Stimulated activated CD4-positive, alpha-beta T cell treated with anti-CD3 and anti-CD28 coated beads, Interleukin-12 subunit alpha, Interleukin-12 subunit beta, amount 100 ng/mL, for 24 hours (primary cell): ENCODE results near the gene ESPNL.
A peak's percentile ranks its signal among the peaks of the same experiment; 100 is the strongest.

Source experiments
- DNase-seq, 2 experiments: peaks; one replicate each; pipeline ENCODE4 v3.0.0-alpha.2; 2020; ENCODE audit warnings: low read depth in 2 of 2

The ESPNL gene

DNA sequence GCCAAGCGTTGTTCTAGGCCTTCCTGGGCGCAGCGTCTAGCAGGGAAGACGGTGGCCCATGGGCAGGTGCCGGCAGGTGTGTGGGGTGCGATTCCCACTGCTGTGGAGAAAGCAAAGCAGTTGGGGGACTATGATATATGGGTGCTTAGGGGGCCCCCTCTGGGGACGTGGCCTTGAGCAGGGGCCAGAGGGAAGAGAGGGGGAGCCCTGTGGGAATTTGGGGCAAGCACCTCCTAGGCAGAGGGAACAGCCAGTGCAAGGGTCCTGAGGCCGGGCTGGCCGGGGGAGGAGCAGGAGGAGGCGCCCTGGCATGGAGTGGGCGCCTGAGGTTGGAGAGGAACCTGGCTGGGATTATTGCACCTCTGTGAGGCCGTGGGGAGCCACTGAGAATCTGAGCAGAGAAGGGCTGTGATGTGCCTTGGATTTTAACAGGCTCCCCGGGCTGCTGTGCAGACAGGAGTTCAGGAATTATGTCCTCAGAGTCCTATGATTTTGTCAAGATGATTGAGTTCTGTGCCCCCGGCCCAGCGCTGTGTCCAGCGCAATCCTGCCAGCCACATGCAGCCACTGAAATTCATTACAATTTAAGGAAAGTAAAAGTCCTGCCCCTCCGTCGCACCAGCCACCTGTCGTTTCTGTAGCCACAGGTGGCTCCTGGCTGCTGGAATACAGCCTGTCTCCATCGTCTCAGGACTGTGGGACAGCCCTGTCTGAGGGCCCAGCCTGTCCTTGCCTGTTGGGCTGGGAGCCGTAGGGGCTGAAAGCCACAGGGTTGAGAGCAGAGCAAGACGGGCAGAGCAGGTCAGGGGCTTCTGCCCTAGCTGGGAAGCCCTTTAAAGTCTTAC is 29.2 kb downstream of the ESPNL start:
- DNase-seq, result no peak

DNA sequence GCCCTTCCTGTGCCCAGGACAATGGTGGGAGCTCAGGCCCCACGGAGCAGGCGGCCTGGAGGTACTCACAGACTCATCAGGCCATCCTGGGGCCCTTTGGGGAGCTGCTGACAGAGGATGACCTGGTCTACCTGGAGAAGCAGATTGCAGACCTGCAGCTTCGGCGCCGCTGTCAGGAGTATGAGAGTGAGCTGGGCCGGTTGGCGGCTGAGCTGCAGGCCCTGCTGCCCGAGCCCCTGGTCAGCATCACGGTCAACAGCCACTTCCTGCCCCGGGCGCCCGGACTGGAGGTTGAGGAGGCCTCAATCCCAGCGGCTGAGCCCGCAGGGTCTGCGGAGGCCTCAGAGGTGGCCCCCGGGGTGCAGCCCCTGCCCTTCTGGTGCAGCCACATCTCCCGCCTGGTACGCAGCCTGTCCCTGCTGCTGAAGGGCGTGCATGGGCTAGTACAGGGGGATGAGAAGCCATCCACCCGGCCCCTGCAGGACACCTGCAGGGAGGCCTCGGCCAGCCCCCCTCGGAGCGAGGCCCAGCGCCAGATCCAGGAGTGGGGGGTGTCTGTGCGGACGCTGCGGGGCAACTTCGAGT is 30.1 kb downstream of the ESPNL start:
- DNase-seq, result no peak

DNA sequence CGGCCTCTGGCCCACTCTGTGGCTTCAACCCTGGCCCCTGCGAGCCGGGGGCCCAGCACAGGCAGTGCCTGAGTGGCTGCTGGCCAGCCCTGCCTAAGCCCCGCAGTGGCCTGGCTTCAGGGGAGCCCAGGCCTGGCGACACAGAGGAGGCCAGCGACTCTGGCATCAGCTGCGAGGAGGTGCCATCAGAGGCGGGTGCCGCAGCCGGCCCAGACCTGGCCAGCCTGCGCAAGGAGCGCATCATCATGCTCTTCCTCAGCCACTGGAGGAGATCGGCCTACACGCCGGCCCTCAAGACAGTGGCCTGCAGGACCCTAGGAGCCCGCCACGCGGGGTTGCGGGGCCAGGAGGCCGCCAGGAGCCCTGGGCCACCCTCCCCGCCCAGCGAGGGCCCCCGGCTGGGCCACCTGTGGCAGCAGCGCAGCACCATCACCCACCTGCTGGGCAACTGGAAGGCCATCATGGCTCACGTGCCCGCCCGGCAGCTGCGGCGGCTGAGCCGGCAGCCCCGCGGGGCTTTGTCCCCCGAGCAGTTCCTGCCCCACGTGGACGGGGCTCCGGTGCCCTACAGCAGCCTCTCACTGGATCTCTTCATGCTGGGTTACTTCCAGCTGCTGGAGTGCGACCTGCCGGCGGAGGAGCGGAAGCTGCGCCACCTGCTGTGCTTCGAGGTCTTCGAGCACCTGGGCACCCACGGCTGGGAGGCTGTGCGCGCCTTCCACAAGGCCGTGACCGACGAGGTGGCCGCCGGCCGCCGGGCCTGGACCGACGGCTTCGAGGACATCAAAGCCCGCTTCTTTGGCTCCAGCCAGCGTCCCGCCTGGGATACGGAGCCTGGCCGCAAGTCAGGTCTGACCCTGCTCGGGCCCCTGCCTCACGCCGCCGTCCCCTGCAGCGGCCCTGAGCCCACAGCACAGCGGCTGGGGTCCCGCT is 30.8 kb downstream of the ESPNL start:
- DNase-seq, result no peak

DNA sequence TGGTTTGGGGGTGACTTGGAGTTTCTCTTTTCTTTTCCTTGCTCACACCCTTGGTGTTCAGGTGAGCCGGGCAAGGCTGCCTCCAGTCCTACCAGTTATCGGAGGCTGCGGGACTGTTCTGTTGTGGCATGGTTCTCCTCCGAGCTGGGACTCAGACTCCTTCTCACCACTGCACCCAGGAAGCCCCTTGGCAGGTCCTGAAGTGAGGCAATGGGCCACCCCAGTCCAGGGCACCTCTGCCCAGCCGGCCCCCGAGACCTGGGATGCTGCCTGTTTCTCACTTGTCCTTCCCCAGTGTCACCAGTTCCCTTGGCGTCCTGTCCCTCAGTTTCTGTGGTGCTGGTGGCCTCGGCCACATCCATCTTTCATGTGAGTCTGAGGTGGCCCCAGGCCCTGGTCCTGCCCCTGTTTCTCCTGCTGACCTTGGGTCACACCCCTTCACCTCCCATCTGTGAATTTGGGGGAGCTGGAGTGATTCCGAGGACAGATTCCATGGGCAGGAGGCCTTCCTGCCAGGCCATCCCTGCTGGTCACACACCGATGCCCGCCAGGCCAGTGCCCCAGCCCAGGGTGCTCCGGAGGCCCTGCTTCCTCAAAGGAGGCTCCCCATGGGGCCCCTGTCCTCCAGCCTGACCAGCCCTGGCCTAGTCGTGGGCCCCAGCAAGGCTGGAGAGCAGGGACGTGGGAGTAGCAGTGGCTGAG is 31.8 kb downstream of the ESPNL start:
- no peak for DNase-seq

DNA sequence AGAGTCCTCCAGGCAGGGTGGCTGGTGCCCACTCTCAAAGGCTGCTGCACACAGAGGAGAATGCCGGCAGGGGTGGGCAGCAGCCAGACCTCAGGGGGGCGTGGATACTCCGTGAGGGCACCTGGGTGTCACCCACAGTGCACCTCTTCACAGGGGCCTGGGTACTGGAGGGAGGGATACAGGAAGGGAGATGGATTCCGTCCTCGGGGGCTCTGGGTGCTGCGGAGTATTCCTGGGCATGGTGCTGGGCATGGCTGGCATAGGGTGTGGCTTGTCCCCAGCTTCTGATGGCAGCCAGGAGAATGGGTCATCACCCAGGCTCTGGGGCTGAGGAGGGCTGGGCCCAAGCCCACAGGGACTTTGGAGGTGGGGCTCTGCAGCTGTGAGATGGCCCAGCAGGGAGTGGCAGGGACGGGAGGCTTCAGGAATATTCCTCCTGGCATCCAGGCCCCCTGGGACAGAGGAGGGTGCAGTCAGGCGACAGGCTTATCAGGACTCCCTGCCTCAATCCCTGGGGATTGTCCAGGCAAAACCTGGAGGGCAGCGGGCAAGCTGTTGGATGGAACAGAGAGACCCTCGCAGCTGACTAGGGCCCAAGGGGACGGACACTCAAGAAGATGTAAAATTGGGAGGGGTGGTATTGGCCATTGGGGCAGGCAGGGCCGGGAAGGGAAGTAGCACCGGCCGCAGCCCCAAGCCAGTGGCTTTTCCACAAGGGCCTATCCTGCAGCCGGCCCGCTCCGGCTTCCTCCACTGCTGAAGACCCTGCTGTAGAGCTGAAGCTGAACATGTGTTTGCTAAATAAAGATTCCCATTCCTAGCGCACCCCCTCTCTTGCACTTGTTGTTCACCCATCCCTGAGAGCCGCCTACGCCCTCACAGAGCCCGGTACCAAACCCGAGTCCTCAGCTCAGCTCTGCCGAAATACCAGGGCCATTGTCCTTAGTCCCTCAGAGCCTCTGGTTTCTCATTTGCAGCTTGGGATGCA is 32.6 kb downstream of the ESPNL start:
- DNase-seq, result no peak

DNA sequence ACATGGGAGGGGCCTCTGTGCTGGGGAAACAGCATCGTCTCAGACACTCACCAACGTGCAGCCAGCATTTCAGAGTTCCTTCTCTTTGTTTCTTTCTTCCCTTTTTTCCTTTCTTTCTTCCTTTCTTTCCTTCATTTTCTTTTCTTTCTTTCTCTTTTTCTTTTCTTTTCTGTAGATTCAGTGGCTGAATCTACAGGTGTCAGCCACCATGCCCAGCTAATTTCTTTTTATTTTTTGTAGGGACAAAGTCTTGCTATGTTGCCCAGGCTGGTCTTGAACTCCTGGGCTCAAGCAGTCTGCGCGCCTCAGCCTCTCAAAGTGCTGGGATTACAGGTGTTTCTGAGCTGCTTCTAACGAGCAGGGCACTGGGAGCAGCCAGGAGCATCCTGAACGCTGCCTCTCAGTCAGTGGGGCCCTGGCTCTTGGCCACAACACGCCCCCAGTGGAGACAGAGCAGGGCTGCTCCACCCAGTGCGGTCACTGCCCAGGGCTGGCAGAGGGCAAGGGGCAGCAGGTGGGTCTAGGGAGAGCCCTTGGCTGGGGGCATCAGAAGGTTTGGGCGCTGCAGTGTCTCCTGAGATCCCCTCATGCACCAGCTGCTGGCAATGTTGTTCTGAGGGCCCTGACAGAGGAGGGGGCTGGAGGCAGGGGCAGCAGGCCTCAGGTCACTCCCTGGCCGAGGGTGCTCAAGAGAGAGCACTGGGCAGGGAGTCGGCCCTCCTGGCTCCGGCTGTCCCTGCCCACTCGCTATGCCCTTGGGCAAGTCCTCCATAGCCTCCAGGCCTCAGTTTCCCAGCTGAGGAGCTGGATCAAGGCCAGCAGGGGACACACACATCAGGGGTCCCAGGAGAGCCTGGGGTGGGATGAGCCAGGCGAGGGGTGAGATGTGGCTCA is 33.6 kb downstream of the ESPNL start:
- DNase-seq, result no peak

DNA sequence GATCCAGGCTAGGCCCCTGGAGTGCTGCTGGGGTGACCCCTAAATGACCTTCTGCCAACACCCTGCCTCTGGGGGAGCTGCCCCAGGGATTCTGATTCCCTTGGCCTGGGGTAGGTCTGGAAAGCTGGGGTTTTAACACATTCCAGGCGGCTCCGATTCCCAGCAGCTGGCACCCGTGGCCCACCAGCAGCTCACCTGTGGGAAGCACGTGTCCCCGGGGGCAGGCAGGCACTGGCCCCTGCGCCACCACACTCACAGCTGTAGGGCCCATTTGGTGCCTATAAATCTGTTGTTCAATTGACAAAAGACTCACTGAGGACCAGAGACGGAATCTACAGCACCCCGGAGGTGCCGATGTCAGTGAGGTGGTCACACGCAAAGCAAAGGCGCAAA is 34.2 kb downstream of the ESPNL start:
- no peak for DNase-seq

DNA sequence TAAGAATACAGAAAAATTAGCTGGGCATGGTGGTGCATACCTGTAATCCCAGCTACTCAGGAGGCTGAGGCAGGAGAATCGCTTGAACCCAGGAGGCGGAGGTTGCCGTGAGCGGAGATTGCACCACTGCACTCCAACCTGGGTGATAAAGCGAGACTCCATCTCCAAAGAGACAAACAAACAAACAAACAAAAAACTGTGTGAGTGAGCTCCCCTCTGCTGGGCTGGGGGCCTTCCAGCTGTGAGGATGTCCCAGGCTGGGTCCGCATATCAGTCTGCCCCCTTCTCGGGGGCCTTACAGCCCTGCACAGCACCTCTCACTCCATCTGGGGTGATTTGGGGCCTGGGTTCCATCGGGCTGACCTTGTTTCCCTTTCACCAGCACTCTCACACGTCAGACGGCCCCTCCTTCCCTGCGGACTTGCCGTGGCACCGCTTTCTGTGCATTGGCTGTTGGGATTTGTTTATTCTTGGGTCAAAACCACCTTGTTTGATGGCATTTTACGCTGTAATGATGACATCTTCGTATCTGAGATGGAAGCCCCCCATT is 35.5 kb downstream of the ESPNL start:
- no peak for DNase-seq

DNA sequence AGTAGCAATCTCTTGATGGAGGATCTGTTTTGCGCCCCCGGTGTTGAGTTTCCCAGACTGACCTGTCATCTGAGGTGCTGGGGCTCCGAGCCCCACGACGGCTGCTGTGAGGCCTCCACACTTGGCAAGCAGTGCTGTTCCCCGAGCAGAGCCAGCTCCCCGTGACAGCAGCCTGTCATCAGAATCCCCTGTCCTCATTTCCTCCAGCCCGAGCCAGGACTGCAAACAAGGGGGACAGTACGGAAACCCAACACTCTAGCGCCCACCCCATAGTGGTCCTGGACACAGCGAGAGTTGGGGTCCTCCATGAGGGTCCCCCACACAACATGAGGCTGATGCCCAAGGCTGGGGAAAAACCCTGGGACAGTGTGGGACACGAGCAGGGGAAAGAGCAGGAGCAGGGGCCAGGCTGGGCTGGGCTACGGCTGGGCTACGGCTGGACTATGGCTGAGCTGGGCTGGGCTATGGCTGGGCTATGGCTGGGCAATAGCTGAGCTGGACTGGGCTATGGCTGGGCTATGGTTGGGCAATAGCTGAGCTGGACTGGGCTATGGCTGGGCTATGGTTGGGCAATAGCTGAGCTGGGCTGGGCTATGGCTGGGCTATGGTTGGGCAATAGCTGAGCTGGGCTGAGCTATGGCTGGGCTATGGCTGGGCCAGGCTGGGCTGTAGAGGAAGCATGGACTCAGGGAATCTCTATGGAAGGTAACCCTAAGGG is 36.8 kb downstream of the ESPNL start:
- no peak for DNase-seq

DNA sequence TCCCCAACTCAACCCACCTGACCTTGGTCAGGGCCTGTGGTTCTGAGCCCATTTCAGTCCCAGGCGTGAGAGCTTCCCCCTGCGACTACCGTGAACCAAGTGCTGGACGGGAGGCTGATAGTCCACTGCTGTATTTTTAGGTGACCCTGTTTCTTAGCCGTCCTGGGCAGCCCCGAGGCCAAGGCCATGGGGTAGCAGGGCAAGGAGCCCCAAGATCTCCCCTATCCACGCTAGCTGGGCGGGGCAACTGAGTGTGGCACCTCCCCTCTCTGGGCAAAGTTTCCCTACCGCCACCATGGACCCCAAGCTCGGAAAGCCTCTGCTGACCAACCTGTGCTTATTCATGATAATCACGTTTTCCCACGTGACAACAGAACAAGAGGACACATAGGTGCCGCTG is 37.7 kb downstream of the ESPNL start:
- no peak for DNase-seq

DNA sequence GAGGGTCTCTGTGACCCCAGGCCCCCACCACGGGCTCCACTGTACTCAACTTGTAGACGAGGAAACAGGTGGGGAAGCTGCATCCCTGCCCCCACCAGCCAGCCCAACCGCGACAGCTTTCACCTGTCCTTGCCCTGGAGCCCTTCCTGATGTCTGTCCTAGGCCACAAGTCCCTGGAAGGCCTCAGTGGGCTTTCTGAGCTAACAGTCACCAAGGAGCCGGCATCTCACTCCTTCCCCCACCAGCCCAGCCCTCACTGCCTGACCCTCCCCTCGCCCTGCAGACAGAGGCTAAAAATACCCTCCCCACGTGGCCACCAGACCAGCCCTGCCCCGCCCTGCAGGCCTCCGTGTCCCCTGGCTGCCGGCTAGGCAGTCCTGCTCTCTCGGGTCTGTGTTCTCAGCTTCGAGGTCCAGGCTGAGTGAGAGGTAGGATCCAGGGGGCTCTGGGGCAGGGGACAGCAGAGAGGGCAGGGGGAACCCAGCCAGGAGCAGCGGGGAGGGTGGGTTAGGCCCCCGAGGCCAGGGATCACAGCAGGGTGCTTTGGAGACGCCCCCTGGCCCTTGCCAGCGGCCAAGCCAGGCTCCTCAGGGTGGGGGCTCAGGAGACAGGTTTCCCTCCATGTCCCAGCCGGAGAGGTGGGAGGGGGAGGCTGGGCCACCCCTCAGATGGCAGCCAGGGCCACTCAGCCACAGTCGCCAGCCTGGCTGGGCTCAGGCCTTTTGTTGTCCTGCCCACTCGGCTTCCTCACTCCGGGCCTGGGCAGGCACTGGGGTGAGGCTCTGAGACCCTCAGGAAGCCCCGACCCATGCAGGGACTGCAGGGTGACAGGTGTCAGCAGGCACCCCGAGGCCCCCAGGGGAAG is 38.4 kb downstream of the ESPNL start, which contains the start of gene KLHL30:
TSS of gene KLHL30 (plus strand) at position 338 of the 865 bp plus-strand sequence. CDS start 2,087 bp downstream, outside the sequence.
- no peak for DNase-seq

DNA sequence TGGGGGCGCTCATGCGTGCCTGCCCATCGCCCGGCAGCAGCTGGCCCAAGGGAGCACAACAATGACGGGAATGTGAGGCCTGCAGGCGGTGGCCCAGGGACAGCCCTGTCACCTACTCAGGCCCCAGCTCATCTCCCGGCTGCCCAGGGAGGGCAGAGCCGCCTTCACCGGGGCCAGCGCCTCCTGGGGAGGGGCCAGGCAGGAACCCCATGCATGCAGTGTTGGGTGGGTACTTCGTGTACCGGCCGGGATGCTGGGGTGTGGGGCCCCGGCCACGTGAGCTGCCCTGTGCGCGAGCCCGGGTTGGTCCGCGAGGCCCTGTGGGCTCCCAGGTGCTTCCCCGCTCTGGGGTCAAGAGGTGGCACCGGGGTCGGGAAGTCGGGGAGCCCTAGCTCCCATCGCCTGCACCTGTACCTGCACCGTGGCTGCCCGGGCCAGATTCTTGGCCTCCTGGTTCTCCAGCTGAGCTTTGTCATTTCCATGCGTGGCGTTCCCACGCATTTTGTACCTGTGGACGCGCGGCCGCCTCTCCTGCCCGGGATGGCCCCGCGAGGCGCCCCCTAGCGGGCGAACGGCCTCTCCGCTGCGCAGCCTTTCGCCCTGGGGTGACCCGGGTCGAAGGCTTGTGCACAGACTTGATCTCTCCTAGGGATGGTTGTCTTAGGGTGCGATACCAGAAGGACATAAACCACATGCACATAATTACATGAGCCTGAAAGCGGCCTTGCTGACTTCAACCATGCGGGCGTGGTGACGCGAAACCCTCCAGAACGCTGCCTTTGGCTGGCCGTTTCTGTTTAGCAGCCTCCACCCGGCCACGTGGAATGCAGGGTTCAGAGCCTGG is 39.3 kb downstream of the ESPNL start:
- DNase-seq, result peak in 1 of 2 experiments; percentile 24

DNA sequence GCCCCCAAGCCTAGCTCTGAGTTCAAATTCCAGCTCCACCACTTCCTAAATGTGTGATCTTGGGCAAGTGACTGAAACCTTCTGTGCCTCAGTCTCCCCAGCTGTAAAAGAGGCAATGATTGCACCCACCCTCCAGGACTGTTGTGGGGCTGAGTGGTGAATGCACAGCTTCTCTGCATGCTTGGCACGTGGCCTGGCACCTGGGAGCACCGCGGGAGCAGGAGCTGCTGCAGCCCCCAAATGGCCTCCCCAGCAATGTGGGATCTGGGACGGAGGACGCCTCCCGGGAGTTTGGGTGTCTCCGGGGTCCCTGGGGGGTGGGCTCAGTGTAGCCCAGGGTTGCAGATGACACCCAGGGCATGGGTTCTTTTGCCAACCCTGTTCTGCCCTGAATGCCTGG is 39.9 kb downstream of the ESPNL start:
- DNase-seq, result no peak

DNA sequence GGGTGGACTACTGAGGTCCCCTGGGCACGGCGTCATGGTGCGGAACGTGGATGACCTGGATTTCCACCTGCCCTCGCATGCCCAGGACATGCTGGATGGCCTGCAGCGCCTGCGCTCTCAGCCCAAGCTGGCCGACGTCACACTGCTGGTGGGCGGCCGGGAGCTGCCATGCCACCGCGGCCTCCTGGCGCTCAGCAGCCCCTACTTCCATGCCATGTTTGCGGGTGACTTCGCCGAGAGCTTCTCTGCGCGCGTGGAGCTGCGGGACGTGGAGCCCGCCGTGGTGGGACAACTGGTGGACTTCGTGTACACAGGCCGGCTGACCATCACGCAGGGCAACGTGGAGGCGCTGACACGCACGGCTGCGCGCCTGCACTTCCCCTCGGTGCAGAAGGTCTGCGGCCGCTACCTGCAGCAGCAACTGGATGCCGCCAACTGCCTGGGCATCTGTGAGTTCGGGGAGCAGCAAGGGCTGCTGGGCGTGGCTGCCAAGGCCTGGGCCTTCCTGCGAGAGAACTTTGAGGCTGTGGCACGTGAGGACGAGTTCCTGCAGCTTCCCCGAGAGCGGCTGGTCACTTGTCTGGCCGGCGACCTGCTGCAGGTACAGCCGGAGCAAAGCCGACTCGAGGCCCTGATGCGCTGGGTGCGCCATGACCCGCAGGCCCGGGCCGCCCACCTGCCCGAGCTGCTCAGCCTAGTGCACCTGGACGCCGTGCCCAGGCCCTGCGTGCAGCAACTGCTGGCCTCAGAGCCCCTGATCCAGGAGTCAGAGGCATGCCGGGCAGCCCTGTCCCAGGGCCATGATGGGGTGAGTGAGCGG is 40.8 kb downstream of the ESPNL start:
- no peak for DNase-seq

DNA sequence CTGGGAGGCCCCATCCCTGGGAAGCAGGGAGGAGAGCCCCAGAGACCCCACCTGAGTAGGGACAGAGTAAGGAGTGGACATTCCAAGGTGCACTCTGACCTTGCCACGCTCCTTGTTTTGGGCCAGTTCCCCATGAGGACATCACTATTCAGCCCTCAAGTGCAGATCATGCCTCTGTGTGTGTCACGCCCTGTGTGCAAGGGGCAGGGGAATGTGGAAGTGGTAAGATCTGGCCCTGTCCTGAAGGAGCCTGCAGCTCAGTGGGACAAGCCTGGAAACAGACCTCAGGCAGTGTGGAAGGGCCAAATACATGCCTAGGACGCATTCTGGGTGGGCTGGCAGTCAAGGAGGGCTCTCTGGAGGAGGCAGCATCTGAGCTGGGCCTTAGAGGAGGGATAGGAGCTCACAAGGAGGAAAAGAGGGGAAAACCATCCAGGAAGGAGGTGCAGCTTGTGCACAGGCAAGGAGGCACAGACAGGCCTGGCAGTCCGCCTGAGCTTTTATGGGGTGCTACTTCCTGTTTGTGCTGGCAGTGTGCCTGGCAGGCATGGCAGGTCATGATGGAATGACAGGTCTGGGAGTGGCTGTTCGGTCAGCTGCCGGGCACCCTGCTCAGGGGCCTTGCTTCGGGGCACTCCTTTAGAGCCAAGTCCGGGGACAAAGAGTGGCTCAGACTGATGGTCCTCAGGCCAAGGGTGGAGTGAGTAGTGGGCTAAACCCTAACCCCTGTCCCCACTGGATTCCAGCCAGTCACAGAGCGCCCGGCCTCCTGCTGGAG is 41.6 kb downstream of the ESPNL start:
- no peak for DNase-seq
